ENCODE measurements around the gene CCDC171.

DNA sequence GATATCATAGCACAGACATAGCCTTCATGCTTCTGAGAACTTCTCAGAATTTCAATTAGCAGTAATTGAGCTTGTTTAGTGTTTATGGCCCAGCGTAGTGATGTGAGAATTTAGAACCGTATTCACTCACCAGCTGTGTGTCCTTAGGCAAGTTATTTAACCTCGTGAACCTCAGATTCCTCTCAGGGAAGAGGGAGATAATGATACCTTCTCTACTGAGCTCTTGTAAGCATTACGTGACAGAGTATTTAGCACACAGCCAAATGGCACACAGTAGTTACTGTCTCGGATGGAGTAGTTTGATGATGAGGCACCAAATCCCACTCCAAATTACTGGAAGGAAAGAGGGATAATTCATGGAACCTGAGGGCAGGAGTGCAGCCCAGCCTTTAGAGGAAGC, 429.3 kb downstream of the CCDC171 start:
- TF ChIP-seq, protein P1, sequence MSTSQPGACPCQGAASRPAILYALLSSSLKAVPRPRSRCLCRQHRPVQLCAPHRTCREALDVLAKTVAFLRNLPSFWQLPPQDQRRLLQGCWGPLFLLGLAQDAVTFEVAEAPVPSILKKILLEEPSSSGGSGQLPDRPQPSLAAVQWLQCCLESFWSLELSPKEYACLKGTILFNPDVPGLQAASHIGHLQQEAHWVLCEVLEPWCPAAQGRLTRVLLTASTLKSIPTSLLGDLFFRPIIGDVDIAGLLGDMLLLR (CRISPR knock-in tag; IDR thresholded peaks at IDR 0.05), result no peak
- TF ChIP-seq POLR2AphosphoS5 (IDR thresholded peaks at IDR 0.05; ENCODE audit: low read depth, low read length) (no peak), U2AF2 (IDR thresholded peaks at IDR 0.05; ENCODE audit: low read depth, low read length) (no peak), ZNF232 (CRISPR knock-in tag; IDR thresholded peaks at IDR 0.05; ENCODE audit: borderline replicate concordance) (no peak), MEIS1 (CRISPR knock-in tag; IDR thresholded peaks at IDR 0.05; ENCODE audit: borderline replicate concordance) (no peak), DNMT3B (CRISPR knock-in tag; conservative IDR thresholded peaks at IDR 0.05) (no peak), EZH2 (conservative IDR thresholded peaks at IDR 0.05; ENCODE audit: low read depth, low read length) (no peak), ETV6 (CRISPR knock-in tag; conservative IDR thresholded peaks at IDR 0.05) (no peak), POLR2A (IDR thresholded peaks at IDR 0.05; ENCODE audit: insufficient read depth in 1 of 2, low read depth in 2 of 2, low read length in 2 of 2) (no peak)
- TF ChIP-seq, protein P2, sequence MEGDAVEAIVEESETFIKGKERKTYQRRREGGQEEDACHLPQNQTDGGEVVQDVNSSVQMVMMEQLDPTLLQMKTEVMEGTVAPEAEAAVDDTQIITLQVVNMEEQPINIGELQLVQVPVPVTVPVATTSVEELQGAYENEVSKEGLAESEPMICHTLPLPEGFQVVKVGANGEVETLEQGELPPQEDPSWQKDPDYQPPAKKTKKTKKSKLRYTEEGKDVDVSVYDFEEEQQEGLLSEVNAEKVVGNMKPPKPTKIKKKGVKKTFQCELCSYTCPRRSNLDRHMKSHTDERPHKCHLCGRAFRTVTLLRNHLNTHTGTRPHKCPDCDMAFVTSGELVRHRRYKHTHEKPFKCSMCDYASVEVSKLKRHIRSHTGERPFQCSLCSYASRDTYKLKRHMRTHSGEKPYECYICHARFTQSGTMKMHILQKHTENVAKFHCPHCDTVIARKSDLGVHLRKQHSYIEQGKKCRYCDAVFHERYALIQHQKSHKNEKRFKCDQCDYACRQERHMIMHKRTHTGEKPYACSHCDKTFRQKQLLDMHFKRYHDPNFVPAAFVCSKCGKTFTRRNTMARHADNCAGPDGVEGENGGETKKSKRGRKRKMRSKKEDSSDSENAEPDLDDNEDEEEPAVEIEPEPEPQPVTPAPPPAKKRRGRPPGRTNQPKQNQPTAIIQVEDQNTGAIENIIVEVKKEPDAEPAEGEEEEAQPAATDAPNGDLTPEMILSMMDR (CRISPR knock-in tag; IDR thresholded peaks at IDR 0.05), result no peak
- TF ChIP-seq, protein P3, sequence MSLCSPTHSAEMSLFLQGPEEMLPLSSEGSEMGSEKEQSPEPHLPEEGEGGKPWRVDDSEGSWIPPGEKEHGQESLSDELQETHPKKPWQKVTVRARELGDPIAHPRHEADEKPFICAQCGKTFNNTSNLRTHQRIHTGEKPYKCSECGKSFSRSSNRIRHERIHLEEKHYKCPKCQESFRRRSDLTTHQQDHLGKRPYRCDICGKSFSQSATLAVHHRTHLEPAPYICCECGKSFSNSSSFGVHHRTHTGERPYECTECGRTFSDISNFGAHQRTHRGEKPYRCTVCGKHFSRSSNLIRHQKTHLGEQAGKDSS (CRISPR knock-in tag; IDR thresholded peaks at IDR 0.05; ENCODE audit: borderline replicate concordance, low read depth), result no peak
- TF ChIP-seq, protein P4, sequence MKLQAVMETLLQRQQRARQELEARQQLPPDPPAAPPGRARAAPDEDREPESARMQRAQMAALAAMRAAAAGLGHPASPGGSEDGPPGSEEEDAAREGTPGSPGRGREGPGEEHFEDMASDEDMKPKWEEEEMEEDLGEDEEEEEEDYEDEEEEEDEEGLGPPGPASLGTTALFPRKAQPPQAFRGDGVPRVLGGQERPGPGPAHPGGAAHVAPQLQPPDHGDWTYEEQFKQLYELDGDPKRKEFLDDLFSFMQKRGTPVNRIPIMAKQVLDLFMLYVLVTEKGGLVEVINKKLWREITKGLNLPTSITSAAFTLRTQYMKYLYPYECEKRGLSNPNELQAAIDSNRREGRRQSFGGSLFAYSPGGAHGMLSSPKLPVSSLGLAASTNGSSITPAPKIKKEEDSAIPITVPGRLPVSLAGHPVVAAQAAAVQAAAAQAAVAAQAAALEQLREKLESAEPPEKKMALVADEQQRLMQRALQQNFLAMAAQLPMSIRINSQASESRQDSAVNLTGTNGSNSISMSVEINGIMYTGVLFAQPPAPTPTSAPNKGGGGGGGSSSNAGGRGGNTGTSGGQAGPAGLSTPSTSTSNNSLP (IDR thresholded peaks at IDR 0.05; ENCODE audit: low read depth, low read length), result no peak

Data from HepG2 (cell line).